Ascending aorta (tissue), 2 donors: Measurements from ENCODE around the gene BTBD6. TPM values are rescaled to one million over a fixed set of nuclear protein-coding genes. Genes with fewer than 3 reads are reported as not detected.
A peak's percentile ranks its signal among the peaks of the same experiment; 100 is the strongest.
"Not testable (repeated sequence)": the region's sequence is repeated elsewhere in the genome, so short reads cannot be mapped to it uniquely, and the experiment has no call there.

Experiments
- DNase-seq, 2 donors: peaks; one replicate each; pipeline ENCODE4 v3.0.0-alpha.2; 2019; ENCODE audit warnings: low spot score in 2 of 2
- H3K27ac ChIP-seq, 2 donors: fragments of 200-600 bp; sonication (generic); one replicate each; pipeline ENCODE4 v1.5.1; 2016 to 2017; ENCODE audit warnings: mild to moderate bottlenecking in 1 of 2
- H3K27me3 ChIP-seq: fragments of 200-600 bp; sonication (generic); one replicate; pipeline ENCODE4 v1.5.1; 2017
- H3K36me3 ChIP-seq, 2 donors: fragments of 200-600 bp; sonication (generic); one replicate each; pipeline ENCODE4 v1.5.1; 2016
- H3K4me1 ChIP-seq, 2 donors: fragments of 200-600 bp; sonication (generic); one replicate each; pipeline ENCODE4 v1.5.1; 2016 to 2017; ENCODE audit warnings: mild to moderate bottlenecking in 1 of 2
- H3K4me3 ChIP-seq, 2 donors: fragments of 200-600 bp; sonication (generic); one replicate each; pipeline ENCODE4 v1.5.1; 2016 to 2017; ENCODE audit warnings: mild to moderate bottlenecking in 1 of 2
- H3K9me3 ChIP-seq, 2 donors: fragments of 200-600 bp; sonication (generic); one replicate each; pipeline ENCODE4 v1.5.1; 2016
- intact Hi-C: fragments of 100-400 bp; cut with DNase I; formaldehyde crosslinking; loops from one replicate; pipeline ENCODE4 v1.15.1; 2023
- total RNA-seq: library from RNA; depleted of rRNA; stranded (reverse); fragments of >200 nt; gene quantifications from one replicate; pipeline ENCODE4 v1.1.0, GENCODE V29; 2016
- TF ChIP-seq, protein P1 (sequence below), 3 experiments: fragments of 200-600 bp in 2 of 3; fragments of 450-650 bp in 1 of 3; sonication (generic) in 2 of 3; IDR thresholded peaks; one replicate each; pipeline ENCODE4 v1.5.1; 2016 to 2019; ENCODE audit warnings: antibody characterized with exemption in 3 of 3, mild to moderate bottlenecking in 1 of 3, moderate library complexity in 1 of 3

BTBD6 gene
- total RNA-seq, 1 donor from 2014 or later = 80.1 TPM

GRCh38 chr14:105292826-105293711, 44.7 kb downstream of the BTBD6 start:
- no peaks in the 10 kb centered on the region for H3K36me3 ChIP-seq
- peaks cover 4 to 7% of the 10 kb centered on the region in 2 donors for H3K4me1 ChIP-seq
- DNase-seq = no peak
- TF ChIP-seq, protein P1, sequence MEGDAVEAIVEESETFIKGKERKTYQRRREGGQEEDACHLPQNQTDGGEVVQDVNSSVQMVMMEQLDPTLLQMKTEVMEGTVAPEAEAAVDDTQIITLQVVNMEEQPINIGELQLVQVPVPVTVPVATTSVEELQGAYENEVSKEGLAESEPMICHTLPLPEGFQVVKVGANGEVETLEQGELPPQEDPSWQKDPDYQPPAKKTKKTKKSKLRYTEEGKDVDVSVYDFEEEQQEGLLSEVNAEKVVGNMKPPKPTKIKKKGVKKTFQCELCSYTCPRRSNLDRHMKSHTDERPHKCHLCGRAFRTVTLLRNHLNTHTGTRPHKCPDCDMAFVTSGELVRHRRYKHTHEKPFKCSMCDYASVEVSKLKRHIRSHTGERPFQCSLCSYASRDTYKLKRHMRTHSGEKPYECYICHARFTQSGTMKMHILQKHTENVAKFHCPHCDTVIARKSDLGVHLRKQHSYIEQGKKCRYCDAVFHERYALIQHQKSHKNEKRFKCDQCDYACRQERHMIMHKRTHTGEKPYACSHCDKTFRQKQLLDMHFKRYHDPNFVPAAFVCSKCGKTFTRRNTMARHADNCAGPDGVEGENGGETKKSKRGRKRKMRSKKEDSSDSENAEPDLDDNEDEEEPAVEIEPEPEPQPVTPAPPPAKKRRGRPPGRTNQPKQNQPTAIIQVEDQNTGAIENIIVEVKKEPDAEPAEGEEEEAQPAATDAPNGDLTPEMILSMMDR (IDR thresholded peaks at IDR 0.05) = no peak
- no peak overlapping the region for H3K4me3 ChIP-seq
- intact Hi-C loops = no loop called here
- H3K9me3 ChIP-seq = no peaks in the 10 kb centered on the region
- H3K27me3 ChIP-seq = no peaks in the 10 kb centered on the region
- H3K27ac ChIP-seq = peak overlapping the region in 1 of 2 donors; percentile 35

- H3K9me3 ChIP-seq = no peaks in the 10 kb centered on the region
- no peak for DNase-seq
- no peaks in the 10 kb centered on the region for H3K27me3 ChIP-seq
- intact Hi-C loops = no loop called here
- H3K36me3 ChIP-seq = no peaks in the 10 kb centered on the region
- H3K4me1 ChIP-seq = peaks cover 7 to 10% of the 10 kb centered on the region in 2 donors
- no peak overlapping the region for H3K27ac ChIP-seq
- TF ChIP-seq, protein P1 (IDR thresholded peaks at IDR 0.05) = no peak
- H3K4me3 ChIP-seq = no peak overlapping the region
These were observed 45.8 kb downstream of the BTBD6 start for GRCh38 chr14:105294142-105294597.

DNA sequence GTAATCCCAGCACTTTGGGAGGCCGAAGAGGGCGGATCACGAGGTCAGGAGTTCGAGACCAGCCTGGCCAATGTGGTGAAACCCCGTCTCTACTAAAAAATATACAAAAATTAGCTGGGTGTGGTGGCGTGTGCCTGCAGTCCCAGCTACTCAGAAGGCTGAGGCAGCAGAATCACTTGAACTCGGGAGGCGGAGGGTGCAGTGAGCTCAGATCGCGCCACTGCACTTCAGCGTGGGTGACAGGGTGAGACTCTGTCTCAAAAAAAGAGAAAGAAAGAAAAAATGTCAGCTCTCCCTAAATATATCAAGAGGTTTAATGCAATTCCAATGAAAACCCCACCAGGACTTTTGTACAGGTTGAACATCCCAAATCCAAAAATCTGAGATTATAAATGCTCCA, 49.0 kb downstream of the BTBD6 start:
- intact Hi-C loops, H3K27me3 ChIP-seq, H3K9me3 ChIP-seq, H3K4me3 ChIP-seq, H3K27ac ChIP-seq, H3K36me3 ChIP-seq, DNase-seq: not testable (repeated sequence)
- peaks cover 13 to 20% of the 10 kb centered on the region in 2 donors for H3K4me1 ChIP-seq

DNA sequence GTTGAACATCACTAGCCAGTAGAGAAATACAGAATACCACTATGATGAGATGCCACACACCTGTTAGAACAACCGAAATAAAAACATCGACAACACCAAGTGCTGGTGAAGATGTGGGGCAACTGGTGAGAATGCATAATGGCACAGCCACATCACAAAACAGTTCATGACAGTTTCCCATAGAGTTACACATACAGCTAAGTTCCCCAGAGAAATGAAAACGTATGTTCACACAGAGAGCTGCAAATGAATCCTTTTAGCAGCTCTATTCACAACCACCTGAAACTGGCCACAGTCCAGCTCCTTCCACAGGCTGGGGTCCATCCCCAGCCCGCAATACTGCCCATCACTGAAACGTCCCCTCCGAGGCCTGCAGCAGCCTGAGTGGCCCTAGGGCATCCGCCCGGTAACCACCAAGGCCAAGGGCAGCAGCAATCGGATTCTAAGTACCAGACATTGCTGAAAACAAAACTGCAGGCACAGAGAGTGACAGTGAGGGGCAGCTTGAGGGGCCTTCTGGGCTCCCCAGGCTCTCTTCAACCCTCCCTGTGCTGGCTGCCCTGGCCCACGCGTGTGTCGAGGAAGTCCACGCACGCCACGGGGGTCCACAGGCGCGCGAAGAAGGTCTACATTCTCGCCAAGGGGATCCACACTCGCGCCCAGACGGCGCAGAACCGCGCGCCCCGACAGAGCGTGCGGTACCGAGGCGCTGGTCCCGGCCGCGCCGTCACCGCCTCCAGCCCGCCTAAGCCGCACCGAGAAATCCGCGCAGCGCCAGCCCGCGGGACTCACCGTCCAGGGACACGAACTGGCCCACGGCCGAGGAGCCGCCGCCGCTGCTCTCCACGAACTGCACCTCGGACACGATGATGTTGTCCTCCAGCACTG, 51.6 kb downstream of the BTBD6 start:
- H3K36me3 ChIP-seq = no peaks in the 10 kb centered on the region
- intact Hi-C loops = loop anchor here (2.0 to 10.0 kb wide), 4 partner anchors 172 to 1455 kb away; partner anchors contain the start of genes CRIP2 and PPP1R13B
- H3K4me3 ChIP-seq = peak overlapping the region; percentile 62 to 84
- TF ChIP-seq, protein P1 (IDR thresholded peaks at IDR 0.05) = no peak
- no peak for DNase-seq
- peak overlapping the region; percentile 93 to 96 for H3K27ac ChIP-seq
- no peaks in the 10 kb centered on the region for H3K9me3 ChIP-seq
- no peaks in the 10 kb centered on the region for H3K27me3 ChIP-seq
- peaks cover 8 to 14% of the 10 kb centered on the region in 2 donors for H3K4me1 ChIP-seq

Other genes with a start within 250 kb of the BTBD6 start
- gene CDCA4, start 227.4 kb upstream of the BTBD6 start, total RNA-seq = 2.3 TPM
- gene GPR132, start 183.1 kb upstream of the BTBD6 start, total RNA-seq = not detected
- gene JAG2, start 79.8 kb upstream of the BTBD6 start, total RNA-seq = 35.5 TPM
- gene NUDT14, start 67.2 kb upstream of the BTBD6 start, total RNA-seq = 1.5 TPM
- 60.9 TPM for gene BRF1, start 52.5 kb downstream of the BTBD6 start, total RNA-seq
- gene PACS2, start 66.2 kb downstream of the BTBD6 start, total RNA-seq = 153 TPM
- not detected for gene TEX22, start 150.0 kb downstream of the BTBD6 start, total RNA-seq
- gene MTA1, start 171.3 kb downstream of the BTBD6 start, total RNA-seq = 118 TPM
- gene CRIP2, start 226.3 kb downstream of the BTBD6 start, total RNA-seq = 665 TPM
- 106 TPM for gene CRIP1, start 238.4 kb downstream of the BTBD6 start, total RNA-seq
- gene TEDC1, start 242.7 kb downstream of the BTBD6 start, total RNA-seq = 12.7 TPM